ENCODE measurements around the gene PHLDB1. TPM values are rescaled to one million over a fixed set of nuclear protein-coding genes. Genes with fewer than 3 reads are reported as not detected.
"Not testable (repeated sequence)": the region's sequence is repeated elsewhere in the genome, so short reads cannot be mapped to it uniquely, and the experiment has no call there.

PHLDB1 gene
- total RNA-seq, 6 donors from 2014 or later = 45.5 to 188 (median 100) TPM

- no peaks in the 10 kb centered on the region for H3K36me3 ChIP-seq
- TF ChIP-seq POLR2A (IDR thresholded peaks at IDR 0.05) (no peak), CTCF (IDR thresholded peaks at IDR 0.05) (no peak), EP300 (IDR thresholded peaks at IDR 0.05) (no peak), POLR2AphosphoS5 (IDR thresholded peaks at IDR 0.05) (no peak)
- H3K4me1 ChIP-seq = peaks cover 24 to 37% (median 31%) of the 10 kb centered on the region in 4 donors
- no peaks in the 10 kb centered on the region for H3K27me3 ChIP-seq
- DNase-seq (no peak), ATAC-seq (ENCODE audit: low FRiP score in 2 of 2) (no peak)
- 84 to 98% methylated on average over 1 of the region's 1 CpG for WGBS, 2 donors
- H3K27ac ChIP-seq = peak overlapping the region in 1 of 4 donors; percentile 99
- H3K4me3 ChIP-seq = no peak overlapping the region
- H3K9me3 ChIP-seq = no peaks in the 10 kb centered on the region
Observed at GRCh38 chr11:118570787-118571186, 36.6 kb upstream of the PHLDB1 start.

- H3K9me3 ChIP-seq, H3K27me3 ChIP-seq, DNase-seq, H3K36me3 ChIP-seq: not testable (repeated sequence)
- ATAC-seq (ENCODE audit: low FRiP score in 2 of 2) = peak; percentile 25 to 29
- H3K4me1 ChIP-seq = peaks cover 26 to 39% (median 33%) of the 10 kb centered on the region in 4 donors
- peak overlapping the region; percentile 69 to 99 (median 80) for H3K4me3 ChIP-seq
- H3K27ac ChIP-seq = peak overlapping the region; percentile 97 to 99 (median 98)
- WGBS, 2 donors = 11 to 29% methylated on average over 14 to 15 of the region's 15 CpGs
Observed at GRCh38 chr11:118571701-118572060, 35.7 kb upstream of the PHLDB1 start.

- WGBS, 2 donors = 0 to 2% methylated on average over 26 to 40 of the region's 55 CpGs
- DNase-seq = peak; percentile 78 to 91
Observed at GRCh38 chr11:118572061-118572980, 35.1 kb upstream of the PHLDB1 start, which contains the start of gene ARCN1. Gene ARCN1, plus strand, starts transcription at chr11:118572409. Its CDS starts 139 bp downstream, at chr11:118572548.

DNA sequence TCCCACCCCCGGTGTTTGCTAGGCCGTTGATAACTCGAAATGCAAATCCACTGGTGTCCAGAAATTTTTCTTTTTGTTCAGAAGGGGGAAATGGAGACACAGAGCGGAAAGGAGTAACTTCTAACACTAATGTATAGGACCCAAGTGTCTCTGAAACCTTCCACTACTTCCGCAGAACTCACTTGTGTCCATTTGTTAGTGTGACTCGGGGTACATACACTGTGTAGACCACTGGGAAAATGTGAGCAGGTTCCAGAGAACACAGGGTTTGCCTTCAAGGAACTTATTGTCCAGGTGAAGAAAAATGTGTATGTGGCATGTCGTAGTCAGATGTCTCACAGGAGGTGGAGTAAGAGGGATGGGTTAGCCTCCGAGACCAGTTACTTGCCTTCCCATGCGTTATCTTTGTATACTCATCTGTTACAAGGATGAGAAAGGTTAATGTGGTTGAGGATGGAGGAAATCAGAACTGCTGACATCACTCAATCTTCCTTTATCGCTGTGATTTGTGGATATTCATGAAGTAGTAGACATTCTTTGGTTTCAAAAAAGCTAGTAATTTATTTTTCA lies 34.3 kb upstream of the PHLDB1 start:
- 2 to 7% methylated on average over 10 of the region's 10 CpGs for WGBS, 2 donors
- H3K9me3 ChIP-seq = no peaks in the 10 kb centered on the region
- H3K36me3 ChIP-seq = peaks cover 0 to 5% (median 0%) of the 10 kb centered on the region in 4 donors
- peak overlapping the region; percentile 69 to 99 (median 80) for H3K4me3 ChIP-seq
- H3K27ac ChIP-seq = peak overlapping the region; percentile 97 to 99 (median 98)
- H3K27me3 ChIP-seq = no peaks in the 10 kb centered on the region
- DNase-seq (no peak), ATAC-seq (ENCODE audit: low FRiP score in 2 of 2) (peak; percentile 42 to 48)
- TF ChIP-seq POLR2A (IDR thresholded peaks at IDR 0.05) (no peak), CTCF (IDR thresholded peaks at IDR 0.05) (no peak), POLR2AphosphoS5 (IDR thresholded peaks at IDR 0.05) (no peak), EP300 (IDR thresholded peaks at IDR 0.05) (no peak)
- peaks cover 26 to 47% (median 37%) of the 10 kb centered on the region in 4 donors for H3K4me1 ChIP-seq

More at GRCh38 chr11:118572061-118572980, 35.1 kb upstream of the PHLDB1 start, which contains the start of gene ARCN1:
- H3K9me3 ChIP-seq = no peaks in the 10 kb centered on the region
- H3K36me3 ChIP-seq = peaks cover 0 to 1% (median 0%) of the 10 kb centered on the region in 4 donors
- ATAC-seq (ENCODE audit: low FRiP score in 2 of 2) = peak; percentile 94 to 95
- peak within 1 kb of the TSS; percentile 69 to 99 (median 80) for H3K4me3 ChIP-seq
- no peaks in the 10 kb centered on the region for H3K27me3 ChIP-seq
- H3K27ac ChIP-seq = peak within 1 kb of the TSS; percentile 97 to 99 (median 98)
- peaks cover 26 to 45% (median 36%) of the 10 kb centered on the region in 4 donors for H3K4me1 ChIP-seq
- TF ChIP-seq EP300 (IDR thresholded peaks at IDR 0.05) (no peak), POLR2AphosphoS5 (IDR thresholded peaks at IDR 0.05) (peak; percentile 81 to 90), POLR2A (IDR thresholded peaks at IDR 0.05) (peak in 2 of 4 donors; percentile 69 to 71), CTCF (IDR thresholded peaks at IDR 0.05) (no peak)

DNA sequence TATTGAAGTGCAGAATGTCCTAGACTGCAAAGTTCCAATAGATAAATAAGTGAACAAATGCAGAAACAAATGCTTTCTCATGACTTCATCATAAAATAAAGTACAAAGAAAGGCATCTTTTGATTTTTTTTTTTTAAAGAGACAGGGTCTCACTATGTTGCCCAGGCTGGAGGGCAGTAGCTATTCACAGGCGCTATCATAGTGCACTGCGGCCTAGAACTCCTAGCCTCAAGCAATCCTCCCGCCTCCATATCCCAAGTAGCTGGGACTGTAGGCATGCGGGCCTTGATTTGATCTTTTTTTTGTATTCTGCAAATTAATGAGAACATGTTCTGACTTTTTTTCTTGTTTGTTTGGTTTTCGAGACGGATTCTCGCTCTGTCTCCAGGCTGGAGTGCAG lies 32.8 kb upstream of the PHLDB1 start:
- DNase-seq = no peak
- H3K27me3 ChIP-seq = no peaks in the 10 kb centered on the region
- peaks cover 26 to 47% (median 39%) of the 10 kb centered on the region in 4 donors for H3K4me1 ChIP-seq
- H3K36me3 ChIP-seq = peaks cover 0 to 5% (median 0%) of the 10 kb centered on the region in 4 donors
- H3K27ac ChIP-seq = no peak overlapping the region
- 87 to 88% methylated on average over 7 of the region's 7 CpGs for WGBS, 2 donors
- ATAC-seq (ENCODE audit: low FRiP score in 2 of 2) = no peak
- peak overlapping the region in 1 of 4 donors; percentile 99 for H3K4me3 ChIP-seq
- H3K9me3 ChIP-seq = no peaks in the 10 kb centered on the region
- TF ChIP-seq EP300 (IDR thresholded peaks at IDR 0.05) (no peak), POLR2AphosphoS5 (IDR thresholded peaks at IDR 0.05) (no peak), POLR2A (IDR thresholded peaks at IDR 0.05) (no peak), CTCF (IDR thresholded peaks at IDR 0.05) (no peak)

GRCh38 chr11:118577995-118578394 lies 29.4 kb upstream of the PHLDB1 start:
- not testable (repeated sequence) for ATAC-seq (ENCODE audit: low FRiP score in 2 of 2); H3K9me3 ChIP-seq; H3K27ac ChIP-seq; DNase-seq; H3K4me3 ChIP-seq; H3K27me3 ChIP-seq
- peaks cover 26 to 53% (median 33%) of the 10 kb centered on the region in 4 donors for H3K4me1 ChIP-seq
- H3K36me3 ChIP-seq = peaks cover 7 to 30% (median 11%) of the 10 kb centered on the region in 4 donors

Measured in upper lobe of left lung (tissue), 6 donors.